GM23248 (cell line): ENCODE data around the gene FAM111A.

Experiments
- EZH2 ChIP-seq: fragments of 200-600 bp; sonication (generic); IDR thresholded peaks from 2 replicates; pipeline ENCODE4 v1.6.1; 2018; ENCODE audit warnings: antibody characterized with exemption, mild to moderate bottlenecking; ENCODE audit not compliant: insufficient read depth, poor library complexity, severe bottlenecking
- EZH2phosphoT487 ChIP-seq: fragments of 200-600 bp; sonication (generic); IDR thresholded peaks from 2 replicates; pipeline ENCODE4 v1.6.1; 2018; ENCODE audit warnings: antibody characterized with exemption, moderate library complexity, mild to moderate bottlenecking, low read depth; ENCODE audit not compliant: insufficient read depth

DNA sequence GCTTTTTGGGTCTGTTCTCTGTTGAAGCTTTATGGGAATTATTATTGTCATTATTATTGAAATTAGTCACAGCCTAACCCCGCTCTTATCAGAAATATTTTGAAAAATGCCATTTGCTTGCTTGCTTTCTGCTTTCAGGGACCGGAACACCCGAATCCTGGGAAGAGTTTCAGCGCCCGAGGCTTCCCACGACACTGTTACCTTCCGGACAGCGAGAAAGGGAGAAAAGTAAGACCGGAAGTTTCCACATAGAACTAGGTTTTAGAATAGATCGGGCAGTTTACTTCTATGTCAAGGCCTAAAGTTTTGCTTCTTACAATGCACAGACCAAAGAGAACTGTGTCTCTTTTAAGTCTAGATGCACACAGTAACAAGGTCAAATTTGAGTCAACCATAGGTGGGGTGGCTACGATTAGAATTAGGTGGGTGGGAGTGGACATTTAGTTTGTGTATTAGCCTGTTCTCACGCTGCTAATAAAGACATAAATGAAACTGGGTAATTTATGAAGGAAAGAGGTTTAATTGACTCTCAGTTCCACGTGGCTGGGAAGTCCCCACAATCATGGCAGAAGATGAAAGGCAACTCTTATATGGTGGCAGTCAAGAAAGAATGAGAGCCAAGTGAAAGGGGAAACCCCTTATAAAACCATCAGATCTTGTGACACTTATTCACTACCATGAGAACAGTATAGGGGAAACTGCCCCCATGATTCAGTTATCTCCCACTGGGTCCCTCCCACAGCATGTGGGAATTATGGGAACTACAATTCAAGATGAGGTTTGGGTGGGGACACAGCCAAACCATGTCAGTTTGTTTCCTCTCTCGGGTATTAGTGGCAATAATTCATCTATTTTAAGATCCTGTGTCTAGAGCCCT, 57.1 kb downstream of the FAM111A start:
- TF ChIP-seq EZH2 (no peak), EZH2phosphoT487 (no peak)
